ENCODE results near the gene JARID2. TPM values are rescaled to one million over a fixed set of nuclear protein-coding genes. Genes with fewer than 3 reads are reported as not detected.

The JARID2 gene
- polyA plus RNA-seq, 3 donors, result 29.0 to 32.0 (median 29.8) TPM

GRCh38 chr6:15331143-15331542, 85.3 kb downstream of the JARID2 start:
- no peak for DNase-seq

DNA sequence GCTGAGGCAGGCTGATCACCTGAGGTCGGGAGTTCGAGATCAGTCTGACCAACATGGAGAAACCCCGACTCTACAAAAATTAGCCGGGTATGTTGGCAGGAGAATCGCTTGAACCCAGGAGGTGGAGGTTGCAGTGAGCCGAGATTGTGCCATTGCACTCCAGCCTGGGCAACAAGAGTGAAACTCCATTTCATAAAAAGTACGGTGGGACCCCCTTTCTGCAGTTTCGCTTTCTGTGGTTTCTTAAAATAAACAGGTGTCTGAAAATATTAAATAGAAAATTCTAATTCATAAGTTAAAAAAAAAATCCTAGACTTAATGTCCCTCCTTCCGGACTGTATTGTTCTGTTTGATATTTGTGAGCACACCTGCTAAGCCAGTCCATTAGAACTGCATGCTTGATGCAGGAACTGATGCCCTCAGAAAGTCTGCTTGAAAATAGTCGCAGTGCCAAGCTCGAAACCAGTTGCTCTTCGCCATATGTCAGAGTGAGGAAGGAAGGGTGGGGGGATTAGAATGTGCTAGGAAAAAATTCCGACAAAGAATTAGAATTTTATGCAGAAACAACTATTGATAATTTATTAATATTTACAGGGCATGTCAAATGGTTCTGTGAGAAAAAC, 85.9 kb downstream of the JARID2 start:
- DNase-seq, result no peak

DNA sequence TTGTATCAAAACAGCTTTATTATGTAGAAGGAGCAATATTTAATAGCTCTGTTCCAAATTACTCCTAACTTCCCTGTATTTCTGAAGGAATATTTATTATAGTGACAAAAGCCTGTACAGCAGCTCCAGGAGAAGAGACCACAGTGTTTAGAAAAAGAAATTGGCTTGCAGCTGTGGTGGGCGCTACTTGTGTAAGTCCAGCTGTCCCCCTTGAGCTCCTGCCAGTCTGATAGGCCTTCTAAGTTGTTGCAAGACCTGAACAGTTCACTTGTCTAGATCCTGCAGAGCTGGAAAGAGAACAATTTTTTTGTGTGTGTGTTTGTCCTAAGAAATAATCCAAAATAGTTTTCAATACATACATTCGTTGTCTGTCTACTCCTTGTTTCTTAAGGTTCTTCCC, 86.6 kb downstream of the JARID2 start:
- DNase-seq, result no peak

DNA sequence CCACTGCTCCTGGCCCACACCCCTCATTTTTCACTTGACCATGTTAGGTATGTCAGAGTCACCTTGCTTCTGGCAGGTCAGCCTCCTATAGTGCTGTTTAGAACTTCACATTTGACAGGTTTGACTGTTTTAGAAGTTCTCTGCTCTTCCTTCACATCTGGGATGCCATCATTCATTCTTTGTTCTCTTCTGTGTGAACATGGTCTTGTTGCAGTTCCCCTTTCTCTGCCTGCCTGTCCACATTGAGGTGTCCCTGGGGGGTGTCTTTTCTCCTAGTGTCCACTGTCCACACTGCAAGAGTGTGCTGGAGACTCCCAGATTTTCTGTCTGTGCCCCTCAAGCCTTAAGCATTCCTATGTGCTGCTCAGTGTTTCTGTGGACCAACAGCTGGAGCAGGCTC, 89.5 kb downstream of the JARID2 start:
- DNase-seq, result no peak

GRCh38 chr6:15335916-15336315, 90.0 kb downstream of the JARID2 start:
- no peak for DNase-seq

- DNase-seq, result no peak
Measured at GRCh38 chr6:15336900-15337560, 91.2 kb downstream of the JARID2 start.

DNA sequence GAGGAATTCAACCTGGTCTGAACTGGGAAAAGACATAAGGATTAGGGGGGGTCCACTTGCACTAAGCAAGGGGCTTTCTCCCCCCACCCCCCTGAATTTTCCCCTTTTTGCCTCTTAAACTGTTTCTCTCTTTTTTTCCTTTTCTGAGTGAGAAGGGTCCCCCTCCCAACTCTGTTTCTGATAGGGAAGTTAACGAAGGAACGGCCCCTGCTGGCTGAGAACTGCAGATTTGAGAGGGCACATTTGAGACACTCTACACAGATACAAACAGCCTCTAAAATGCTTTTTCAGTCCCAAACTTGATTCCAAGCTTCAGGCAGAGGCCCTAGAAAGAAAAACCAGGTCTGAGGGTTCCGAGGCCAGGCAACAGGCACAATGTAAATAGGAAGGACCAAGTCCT, 91.7 kb downstream of the JARID2 start:
- DNase-seq, result no peak

GRCh38 chr6:15338476-15338875, 92.6 kb downstream of the JARID2 start:
- DNase-seq, result no peak

DNA sequence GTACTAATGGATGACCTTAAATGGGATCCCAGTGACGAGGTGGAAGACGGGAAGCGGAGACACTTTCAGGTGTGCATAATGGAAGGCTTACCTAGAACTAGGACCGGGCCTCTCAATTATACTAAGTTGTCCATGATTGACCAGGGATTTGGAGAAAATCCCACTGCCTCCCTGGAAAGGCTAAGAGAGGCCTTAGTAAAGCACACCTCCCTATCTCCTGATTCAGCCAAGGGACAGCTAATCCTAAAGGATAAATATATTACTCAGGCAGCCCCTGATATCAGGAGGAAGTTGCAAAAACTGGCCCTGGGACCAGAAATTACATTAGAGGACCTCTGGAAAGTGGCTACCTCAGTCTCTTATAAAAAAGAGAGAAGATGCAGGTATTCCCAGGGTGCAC, 93.2 kb downstream of the JARID2 start:
- no peak for DNase-seq

DNA sequence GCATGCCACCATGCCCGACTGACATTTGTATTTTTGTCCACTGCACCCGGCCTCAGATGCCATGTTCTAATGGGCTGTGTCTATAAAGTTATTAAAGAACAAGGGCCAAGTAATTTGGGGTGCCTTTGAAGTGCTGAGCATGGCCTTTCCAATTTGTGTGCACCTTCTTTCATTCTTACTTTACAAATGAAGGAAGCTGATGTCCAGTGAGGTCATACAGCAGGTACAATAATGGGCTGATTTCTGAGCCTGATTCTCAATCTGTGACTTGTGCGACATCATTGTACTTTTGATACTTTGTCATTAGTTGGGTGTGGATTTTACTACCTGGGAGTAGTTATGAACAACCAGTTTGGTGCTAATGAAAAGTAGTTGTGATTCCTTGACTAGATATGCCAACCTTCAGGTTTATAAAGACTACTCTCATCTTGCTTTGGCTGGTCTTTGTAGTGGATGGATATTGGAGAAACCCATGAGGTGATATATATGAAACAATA, 94.3 kb downstream of the JARID2 start:
- no peak for DNase-seq

- no peak for DNase-seq
Measured at GRCh38 chr6:15340775-15341174, 94.9 kb downstream of the JARID2 start.

GRCh38 chr6:15341311-15342001, 95.6 kb downstream of the JARID2 start:
- DNase-seq, result no peak

GRCh38 chr6:15342114-15342513, 96.2 kb downstream of the JARID2 start:
- DNase-seq, result no peak

DNA sequence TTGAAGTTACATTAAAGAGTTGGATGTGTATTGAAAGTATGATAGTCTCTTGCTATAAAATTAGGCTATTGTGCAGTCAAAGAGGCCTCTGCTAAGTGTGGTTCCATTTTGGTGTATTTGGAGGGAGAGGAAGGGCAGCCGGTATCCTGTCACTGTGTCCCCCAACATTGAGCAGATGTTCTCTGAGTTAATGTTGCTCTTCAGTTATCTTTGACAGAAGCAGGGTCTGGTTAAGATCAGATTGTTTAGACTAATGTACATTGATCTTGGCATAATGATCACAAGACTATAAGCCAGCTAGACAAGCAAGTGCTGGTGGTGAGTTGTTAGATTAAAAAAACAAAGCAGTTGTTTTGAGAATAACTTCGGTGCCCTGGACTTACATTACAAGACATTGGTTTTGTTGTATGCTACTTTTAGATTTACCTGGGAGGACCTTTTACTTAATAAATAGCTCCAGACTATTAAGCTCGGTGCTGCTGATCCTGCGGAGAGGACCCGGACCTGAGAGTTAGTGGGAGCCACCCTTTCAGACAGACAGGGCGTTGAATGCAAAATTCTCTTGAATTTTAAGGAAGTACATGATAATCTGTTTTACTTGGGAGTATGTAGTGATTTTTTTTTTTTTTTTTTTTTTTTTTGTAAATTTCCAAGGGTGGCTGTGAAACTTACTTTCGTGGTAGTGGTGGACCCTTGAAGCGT, 97.8 kb downstream of the JARID2 start:
- no peak for DNase-seq

DNA sequence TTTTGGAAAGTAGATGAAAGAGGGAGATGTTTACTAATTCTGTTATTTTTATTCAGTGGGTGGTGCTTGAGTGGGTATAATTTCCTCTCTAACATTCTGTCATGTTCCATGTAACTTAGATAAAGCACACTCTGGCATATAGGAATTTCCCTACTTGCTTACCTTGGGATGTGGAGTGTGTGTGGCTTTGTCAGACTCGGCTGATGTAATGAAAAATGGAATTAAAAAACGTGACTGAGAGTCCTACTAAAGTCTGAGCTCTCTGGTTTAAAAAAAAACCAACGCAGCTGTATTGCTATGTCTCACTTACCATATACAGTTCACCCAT, 98.3 kb downstream of the JARID2 start:
- DNase-seq, result no peak

- DNase-seq, result no peak
Measured at GRCh38 chr6:15344831-15345230, 99.0 kb downstream of the JARID2 start.

GRCh38 chr6:15346315-15346714, 100.4 kb downstream of the JARID2 start:
- no peak for DNase-seq

- DNase-seq, result no peak
Measured at GRCh38 chr6:15348528-15348927, 102.7 kb downstream of the JARID2 start.

DNA sequence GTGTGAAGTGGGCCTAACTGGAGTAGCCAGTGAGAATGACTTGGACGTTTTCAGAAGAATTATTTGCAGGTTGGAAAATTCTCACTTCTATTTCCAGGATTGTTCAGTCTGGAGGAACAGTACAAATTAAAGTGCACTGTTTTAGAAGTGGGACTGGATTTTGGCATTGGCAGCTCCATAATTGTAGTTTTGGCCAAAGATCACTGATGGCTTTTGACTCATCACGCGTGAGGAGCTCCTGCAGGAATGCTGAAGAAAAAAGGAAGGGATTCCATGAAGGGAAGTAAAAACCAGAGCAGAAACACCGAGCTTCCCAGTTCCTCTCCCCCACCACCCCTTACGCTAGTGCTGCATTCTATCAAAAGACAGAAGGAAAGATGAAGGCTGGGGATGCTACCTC, 103.5 kb downstream of the JARID2 start:
- DNase-seq, result no peak

GRCh38 chr6:15350386-15351083, 104.7 kb downstream of the JARID2 start:
- DNase-seq, result no peak

- no peak for DNase-seq
Measured at GRCh38 chr6:15351631-15352030, 105.8 kb downstream of the JARID2 start.

- DNase-seq, result no peak
Measured at GRCh38 chr6:15352220-15352619, 106.4 kb downstream of the JARID2 start.
